ENCODE results near the gene POC1A. TPM values are rescaled to one million over a fixed set of nuclear protein-coding genes. Genes with fewer than 3 reads are reported as not detected.
A peak's percentile ranks its signal among the peaks of the same experiment; 100 is the strongest.

The POC1A gene
- polyA plus RNA-seq, 2 donors = 1.7 to 5.2 TPM

- no peaks in the 10 kb centered on the region for H3K9me3 ChIP-seq (ENCODE audit: control insufficient read depth in 2 of 2, insufficient read depth in 1 of 2, low read depth in 1 of 2, low read length in 1 of 2)
- H3K4me1 ChIP-seq (ENCODE audit: control insufficient read depth in 2 of 2, insufficient read depth in 2 of 2, low read length in 1 of 2) = peaks cover 7 to 15% of the 10 kb centered on the region in 2 donors
- peak overlapping the region in 1 of 2 donors; percentile 60 for H3K27ac ChIP-seq (ENCODE audit: low read depth in 2 of 2, low read length in 1 of 2)
- peaks cover 0 to 2% of the 10 kb centered on the region in 2 donors for H3K36me3 ChIP-seq (ENCODE audit: control insufficient read depth in 2 of 2, insufficient read depth in 2 of 2, low read length in 1 of 2)
- no peaks in the 10 kb centered on the region for H3K27me3 ChIP-seq (ENCODE audit: control insufficient read depth in 1 of 2, insufficient read depth in 2 of 2, low read length in 2 of 2)
- no peak overlapping the region for H3K4me3 ChIP-seq (ENCODE audit: low read depth in 1 of 2, low read length in 2 of 2)
- WGBS, 2 donors = 66 to 69% methylated on average over 10 of the region's 10 CpGs
Observed at GRCh38 chr3:52195823-52196331, 41.7 kb upstream of the POC1A start.

GRCh38 chr3:52195291-52195597 lies 41.0 kb upstream of the POC1A start:
- H3K4me1 ChIP-seq (ENCODE audit: control insufficient read depth in 2 of 2, insufficient read depth in 2 of 2, low read length in 1 of 2) = peaks cover 7 to 13% of the 10 kb centered on the region in 2 donors
- H3K9me3 ChIP-seq (ENCODE audit: control insufficient read depth in 2 of 2, insufficient read depth in 1 of 2, low read depth in 1 of 2, low read length in 1 of 2) = no peaks in the 10 kb centered on the region
- H3K4me3 ChIP-seq (ENCODE audit: low read depth in 1 of 2, low read length in 2 of 2) = no peak overlapping the region

DNA sequence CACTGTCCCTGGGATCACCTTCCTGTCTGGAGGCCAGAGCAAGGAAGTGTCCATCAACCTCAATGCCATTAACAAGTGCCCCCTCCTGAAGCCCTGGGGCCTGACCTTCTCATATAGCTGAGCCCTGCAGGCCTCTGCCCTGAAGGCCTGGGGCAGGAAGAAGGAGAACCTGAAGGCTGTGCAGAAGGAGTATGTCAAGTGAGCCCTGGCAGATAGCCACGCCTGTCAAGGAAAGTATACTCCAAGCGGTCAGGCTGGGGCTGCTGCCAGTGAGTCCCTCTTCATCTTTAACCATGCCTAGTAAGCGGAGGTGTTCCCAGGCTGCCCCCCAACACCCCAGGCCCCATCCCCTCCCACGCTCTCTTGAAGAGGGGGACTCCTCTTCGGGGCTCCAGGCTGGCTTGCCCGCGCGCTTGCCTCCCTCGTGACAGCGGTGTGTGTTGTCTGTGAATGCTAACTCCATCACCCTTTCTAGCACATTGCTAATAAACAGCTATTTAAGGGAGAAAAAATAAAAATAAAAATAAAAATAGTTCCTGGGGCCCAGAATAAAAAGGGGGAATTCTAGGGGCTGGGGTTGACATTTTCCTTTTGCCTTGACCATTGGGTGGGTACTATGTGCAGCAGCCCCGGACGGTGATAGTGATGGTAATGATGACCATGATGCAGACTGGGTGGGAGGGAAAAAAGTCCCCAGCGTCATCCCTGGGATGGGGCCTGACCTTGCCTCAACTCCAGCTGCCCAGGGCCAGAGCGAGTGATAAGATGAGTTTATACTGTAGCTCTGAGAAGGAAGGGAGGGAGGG lies 40.5 kb upstream of the POC1A start:
- WGBS, 2 donors = 77 to 84% methylated on average over 14 of the region's 14 CpGs
- H3K4me3 ChIP-seq (ENCODE audit: low read depth in 1 of 2, low read length in 2 of 2) = no peak overlapping the region
- no peak overlapping the region for H3K27ac ChIP-seq (ENCODE audit: low read depth in 2 of 2, low read length in 1 of 2)
- no peaks in the 10 kb centered on the region for H3K27me3 ChIP-seq (ENCODE audit: control insufficient read depth in 1 of 2, insufficient read depth in 2 of 2, low read length in 2 of 2)
- peaks cover 7 to 13% of the 10 kb centered on the region in 2 donors for H3K4me1 ChIP-seq (ENCODE audit: control insufficient read depth in 2 of 2, insufficient read depth in 2 of 2, low read length in 1 of 2)
- H3K36me3 ChIP-seq (ENCODE audit: control insufficient read depth in 2 of 2, insufficient read depth in 2 of 2, low read length in 1 of 2) = peaks cover 0 to 2% of the 10 kb centered on the region in 2 donors
- H3K9me3 ChIP-seq (ENCODE audit: control insufficient read depth in 2 of 2, insufficient read depth in 1 of 2, low read depth in 1 of 2, low read length in 1 of 2) = no peaks in the 10 kb centered on the region

More at GRCh38 chr3:52195291-52195597, 41.0 kb upstream of the POC1A start:
- no peaks in the 10 kb centered on the region for H3K27me3 ChIP-seq (ENCODE audit: control insufficient read depth in 1 of 2, insufficient read depth in 2 of 2, low read length in 2 of 2)
- H3K27ac ChIP-seq (ENCODE audit: low read depth in 2 of 2, low read length in 1 of 2) = no peak overlapping the region
- H3K36me3 ChIP-seq (ENCODE audit: control insufficient read depth in 2 of 2, insufficient read depth in 2 of 2, low read length in 1 of 2) = peaks cover 0 to 2% of the 10 kb centered on the region in 2 donors
- 91 to 93% methylated on average over 3 of the region's 3 CpGs for WGBS, 2 donors

DNA sequence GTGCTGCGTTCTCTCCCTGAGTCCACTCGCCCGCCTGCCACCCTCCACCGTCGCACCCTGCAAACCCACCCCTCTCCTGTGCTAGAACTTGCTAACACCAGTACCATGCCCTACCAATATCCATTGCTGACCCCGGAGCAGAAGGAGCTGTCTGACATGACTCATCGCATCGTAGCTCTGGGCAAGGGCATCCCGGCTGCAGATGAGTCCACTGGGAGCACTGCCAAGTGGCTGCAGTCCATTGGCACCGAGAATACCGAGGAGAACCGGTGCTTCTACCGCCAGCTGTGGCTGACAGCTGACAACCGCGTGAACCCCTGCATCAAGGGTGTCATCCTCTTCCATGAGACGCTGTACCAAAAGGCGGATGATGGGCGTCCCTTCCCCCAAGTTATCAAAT lies 38.8 kb upstream of the POC1A start:
- Histone ChIP-seq H3K4me3 (ENCODE audit: low read depth in 1 of 2, low read length in 2 of 2) (no peak overlapping the region), H3K27ac (ENCODE audit: low read depth in 2 of 2, low read length in 1 of 2) (no peak overlapping the region), H3K27me3 (ENCODE audit: control insufficient read depth in 1 of 2, insufficient read depth in 2 of 2, low read length in 2 of 2) (no peaks in the 10 kb centered on the region), H3K36me3 (ENCODE audit: control insufficient read depth in 2 of 2, insufficient read depth in 2 of 2, low read length in 1 of 2) (no peaks in the 10 kb centered on the region), H3K4me1 (ENCODE audit: control insufficient read depth in 2 of 2, insufficient read depth in 2 of 2, low read length in 1 of 2) (peaks cover 7 to 9% of the 10 kb centered on the region in 2 donors), H3K9me3 (ENCODE audit: control insufficient read depth in 2 of 2, insufficient read depth in 1 of 2, low read depth in 1 of 2, low read length in 1 of 2) (no peaks in the 10 kb centered on the region)
- WGBS, 2 donors = 61 to 68% methylated on average over 18 of the region's 18 CpGs

GRCh38 chr3:52191663-52192062 lies 37.4 kb upstream of the POC1A start:
- H3K9me3 ChIP-seq (ENCODE audit: control insufficient read depth in 2 of 2, insufficient read depth in 1 of 2, low read depth in 1 of 2, low read length in 1 of 2) = no peaks in the 10 kb centered on the region
- peaks cover 0 to 7% of the 10 kb centered on the region in 2 donors for H3K4me1 ChIP-seq (ENCODE audit: control insufficient read depth in 2 of 2, insufficient read depth in 2 of 2, low read length in 1 of 2)
- WGBS, 2 donors = 87 to 93% methylated on average over 4 of the region's 4 CpGs
- H3K27me3 ChIP-seq (ENCODE audit: control insufficient read depth in 1 of 2, insufficient read depth in 2 of 2, low read length in 2 of 2) = no peaks in the 10 kb centered on the region
- no peak overlapping the region for H3K4me3 ChIP-seq (ENCODE audit: low read depth in 1 of 2, low read length in 2 of 2)
- no peaks in the 10 kb centered on the region for H3K36me3 ChIP-seq (ENCODE audit: control insufficient read depth in 2 of 2, insufficient read depth in 2 of 2, low read length in 1 of 2)
- no peak overlapping the region for H3K27ac ChIP-seq (ENCODE audit: low read depth in 2 of 2, low read length in 1 of 2)

- WGBS, 2 donors = 55 to 66% methylated on average over 9 of the region's 9 CpGs
- no peaks in the 10 kb centered on the region for H3K36me3 ChIP-seq (ENCODE audit: control insufficient read depth in 2 of 2, insufficient read depth in 2 of 2, low read length in 1 of 2)
- no peak overlapping the region for H3K27ac ChIP-seq (ENCODE audit: low read depth in 2 of 2, low read length in 1 of 2)
- no peaks in the 10 kb centered on the region for H3K27me3 ChIP-seq (ENCODE audit: control insufficient read depth in 1 of 2, insufficient read depth in 2 of 2, low read length in 2 of 2)
- no peaks in the 10 kb centered on the region for H3K9me3 ChIP-seq (ENCODE audit: control insufficient read depth in 2 of 2, insufficient read depth in 1 of 2, low read depth in 1 of 2, low read length in 1 of 2)
- H3K4me3 ChIP-seq (ENCODE audit: low read depth in 1 of 2, low read length in 2 of 2) = no peak overlapping the region
- peaks cover 0 to 7% of the 10 kb centered on the region in 2 donors for H3K4me1 ChIP-seq (ENCODE audit: control insufficient read depth in 2 of 2, insufficient read depth in 2 of 2, low read length in 1 of 2)
Observed at GRCh38 chr3:52190294-52191074, 36.3 kb upstream of the POC1A start.

GRCh38 chr3:52188556-52188955 lies 34.3 kb upstream of the POC1A start:
- no peaks in the 10 kb centered on the region for H3K36me3 ChIP-seq (ENCODE audit: control insufficient read depth in 2 of 2, insufficient read depth in 2 of 2, low read length in 1 of 2)
- H3K27ac ChIP-seq (ENCODE audit: low read depth in 2 of 2, low read length in 1 of 2) = no peak overlapping the region
- no peaks in the 10 kb centered on the region for H3K9me3 ChIP-seq (ENCODE audit: control insufficient read depth in 2 of 2, insufficient read depth in 1 of 2, low read depth in 1 of 2, low read length in 1 of 2)
- H3K4me3 ChIP-seq (ENCODE audit: low read depth in 1 of 2, low read length in 2 of 2) = no peak overlapping the region
- 85 to 91% methylated on average over 1 of the region's 1 CpG for WGBS, 2 donors
- H3K4me1 ChIP-seq (ENCODE audit: control insufficient read depth in 2 of 2, insufficient read depth in 2 of 2, low read length in 1 of 2) = peaks cover 1 to 7% of the 10 kb centered on the region in 2 donors
- no peaks in the 10 kb centered on the region for H3K27me3 ChIP-seq (ENCODE audit: control insufficient read depth in 1 of 2, insufficient read depth in 2 of 2, low read length in 2 of 2)

- Histone ChIP-seq H3K36me3 (ENCODE audit: control insufficient read depth in 2 of 2, insufficient read depth in 2 of 2, low read length in 1 of 2) (no peaks in the 10 kb centered on the region), H3K27ac (ENCODE audit: low read depth in 2 of 2, low read length in 1 of 2) (no peak overlapping the region), H3K9me3 (ENCODE audit: control insufficient read depth in 2 of 2, insufficient read depth in 1 of 2, low read depth in 1 of 2, low read length in 1 of 2) (no peaks in the 10 kb centered on the region), H3K27me3 (ENCODE audit: control insufficient read depth in 1 of 2, insufficient read depth in 2 of 2, low read length in 2 of 2) (no peaks in the 10 kb centered on the region), H3K4me1 (ENCODE audit: control insufficient read depth in 2 of 2, insufficient read depth in 2 of 2, low read length in 1 of 2) (peaks cover 1 to 2% of the 10 kb centered on the region in 2 donors), H3K4me3 (ENCODE audit: low read depth in 1 of 2, low read length in 2 of 2) (no peak overlapping the region)
- WGBS, 2 donors = 94 to 96% methylated on average over 9 of the region's 9 CpGs
Observed at GRCh38 chr3:52186729-52187128, 32.5 kb upstream of the POC1A start.

GRCh38 chr3:52185837-52186236 lies 31.6 kb upstream of the POC1A start:
- H3K27ac ChIP-seq (ENCODE audit: low read depth in 2 of 2, low read length in 1 of 2) = no peak overlapping the region
- WGBS, 2 donors = 86 to 87% methylated on average over 3 of the region's 3 CpGs
- H3K36me3 ChIP-seq (ENCODE audit: control insufficient read depth in 2 of 2, insufficient read depth in 2 of 2, low read length in 1 of 2) = no peaks in the 10 kb centered on the region
- H3K9me3 ChIP-seq (ENCODE audit: control insufficient read depth in 2 of 2, insufficient read depth in 1 of 2, low read depth in 1 of 2, low read length in 1 of 2) = no peaks in the 10 kb centered on the region
- no peak overlapping the region for H3K4me3 ChIP-seq (ENCODE audit: low read depth in 1 of 2, low read length in 2 of 2)
- H3K4me1 ChIP-seq (ENCODE audit: control insufficient read depth in 2 of 2, insufficient read depth in 2 of 2, low read length in 1 of 2) = peaks cover 1 to 2% of the 10 kb centered on the region in 2 donors
- H3K27me3 ChIP-seq (ENCODE audit: control insufficient read depth in 1 of 2, insufficient read depth in 2 of 2, low read length in 2 of 2) = no peaks in the 10 kb centered on the region
